MM.1S (cell line): ENCODE measurements around the gene PPP1R12A.

ENCODE experiments used
- EZH2 ChIP-seq: fragments of 300-600 bp; sonication (generic); optimal IDR thresholded peaks from 2 replicates; pipeline ENCODE3; 2017; ENCODE audit warnings: low read depth, mild to moderate bottlenecking, antibody characterized with exemption, low read length, mixed read lengths
- EZH2phosphoT487 ChIP-seq: fragments of 300-600 bp; sonication (generic); IDR thresholded peaks from 2 replicates; pipeline ENCODE4 v1.6.1; 2018; ENCODE audit warnings: antibody characterized with exemption, low read length
- TF ChIP-seq, protein P1 (sequence below): fragments of 300-600 bp; sonication (generic); IDR thresholded peaks from 2 replicates; pipeline ENCODE4 v1.5.1; 2016; ENCODE audit warnings: antibody characterized with exemption, low read length, mixed read lengths

DNA sequence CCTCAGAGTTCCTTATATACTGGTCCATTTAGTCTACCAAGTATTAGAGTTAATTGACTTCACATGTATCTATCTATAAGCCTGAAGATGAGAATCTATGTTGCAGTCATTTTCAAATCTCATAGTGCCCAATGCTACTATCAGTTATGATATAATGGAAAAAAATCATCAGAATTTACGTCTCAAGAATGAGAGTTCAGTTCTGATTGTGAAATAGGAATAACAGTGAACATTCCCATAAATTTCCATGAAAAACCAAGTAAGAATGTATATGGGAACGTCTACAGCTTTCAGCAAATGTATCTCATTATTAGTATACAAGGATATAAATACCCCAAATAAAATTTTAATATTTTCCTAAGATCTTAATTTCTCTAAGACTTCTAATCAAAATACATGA is 77.2 kb downstream of the PPP1R12A start:
- no peak for TF ChIP-seq EZH2
- TF ChIP-seq, protein P1, sequence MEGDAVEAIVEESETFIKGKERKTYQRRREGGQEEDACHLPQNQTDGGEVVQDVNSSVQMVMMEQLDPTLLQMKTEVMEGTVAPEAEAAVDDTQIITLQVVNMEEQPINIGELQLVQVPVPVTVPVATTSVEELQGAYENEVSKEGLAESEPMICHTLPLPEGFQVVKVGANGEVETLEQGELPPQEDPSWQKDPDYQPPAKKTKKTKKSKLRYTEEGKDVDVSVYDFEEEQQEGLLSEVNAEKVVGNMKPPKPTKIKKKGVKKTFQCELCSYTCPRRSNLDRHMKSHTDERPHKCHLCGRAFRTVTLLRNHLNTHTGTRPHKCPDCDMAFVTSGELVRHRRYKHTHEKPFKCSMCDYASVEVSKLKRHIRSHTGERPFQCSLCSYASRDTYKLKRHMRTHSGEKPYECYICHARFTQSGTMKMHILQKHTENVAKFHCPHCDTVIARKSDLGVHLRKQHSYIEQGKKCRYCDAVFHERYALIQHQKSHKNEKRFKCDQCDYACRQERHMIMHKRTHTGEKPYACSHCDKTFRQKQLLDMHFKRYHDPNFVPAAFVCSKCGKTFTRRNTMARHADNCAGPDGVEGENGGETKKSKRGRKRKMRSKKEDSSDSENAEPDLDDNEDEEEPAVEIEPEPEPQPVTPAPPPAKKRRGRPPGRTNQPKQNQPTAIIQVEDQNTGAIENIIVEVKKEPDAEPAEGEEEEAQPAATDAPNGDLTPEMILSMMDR = no peak
- TF ChIP-seq EZH2phosphoT487 = no peak
